ENCODE data around the gene PTPRT.

The PTPRT gene

GRCh38 chr20:42889517-42889916, 300.2 kb downstream of the PTPRT start:
- H3K4me3 ChIP-seq (ENCODE audit: low read length): no peak overlapping the region
- no peak for DNase-seq (ENCODE audit: low read depth, low spot score)

- no peak for DNase-seq (ENCODE audit: low read depth, low spot score)
Measured at GRCh38 chr20:42887281-42887680, 302.4 kb downstream of the PTPRT start.

DNA sequence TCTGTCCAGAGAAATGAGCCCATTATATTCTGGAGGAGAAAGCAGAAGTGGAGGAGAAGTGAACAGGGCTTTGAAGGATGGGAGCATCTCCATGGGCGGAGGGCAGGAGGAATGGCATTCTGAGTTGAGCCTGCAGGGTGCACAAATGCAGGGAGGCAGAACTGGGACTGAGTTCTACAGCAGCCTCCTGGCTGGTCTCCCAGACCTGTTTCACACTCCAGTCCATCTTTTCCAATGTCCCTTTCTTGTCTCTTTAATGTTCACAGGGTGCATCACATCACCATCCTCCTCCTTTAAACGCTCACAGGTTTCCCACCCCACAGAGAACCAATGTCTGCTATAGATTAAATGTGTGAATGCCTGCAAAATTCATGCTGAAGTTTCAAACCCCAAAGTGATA, 302.9 kb downstream of the PTPRT start:
- no peak for DNase-seq (ENCODE audit: low read depth, low spot score)
- H3K4me3 ChIP-seq (ENCODE audit: low read length): no peak overlapping the region

More at GRCh38 chr20:42887281-42887680, 302.4 kb downstream of the PTPRT start:
- no peak overlapping the region for H3K4me3 ChIP-seq (ENCODE audit: low read length)

GRCh38 chr20:42886046-42886445, 303.7 kb downstream of the PTPRT start:
- no peak for DNase-seq (ENCODE audit: low read depth, low spot score)
- H3K4me3 ChIP-seq (ENCODE audit: low read length): no peak overlapping the region

- no peak overlapping the region for H3K4me3 ChIP-seq (ENCODE audit: low read length)
- DNase-seq (ENCODE audit: low read depth, low spot score): no peak
Measured at GRCh38 chr20:42875581-42875980, 314.1 kb downstream of the PTPRT start.

- H3K4me3 ChIP-seq (ENCODE audit: low read length): no peak overlapping the region
- DNase-seq (ENCODE audit: low read depth, low spot score): no peak
Measured at GRCh38 chr20:42873259-42873658, 316.4 kb downstream of the PTPRT start.

- no peak for DNase-seq (ENCODE audit: low read depth, low spot score)
- H3K4me3 ChIP-seq (ENCODE audit: low read length): no peak overlapping the region
Measured at GRCh38 chr20:42864116-42864515, 325.6 kb downstream of the PTPRT start.

- DNase-seq (ENCODE audit: low read depth, low spot score): no peak
- H3K4me3 ChIP-seq (ENCODE audit: low read length): no peak overlapping the region
Measured at GRCh38 chr20:42862446-42862845, 327.3 kb downstream of the PTPRT start.

- H3K4me3 ChIP-seq (ENCODE audit: low read length): no peak overlapping the region
- DNase-seq (ENCODE audit: low read depth, low spot score): no peak
Measured at GRCh38 chr20:42857446-42857845, 332.3 kb downstream of the PTPRT start.

DNA sequence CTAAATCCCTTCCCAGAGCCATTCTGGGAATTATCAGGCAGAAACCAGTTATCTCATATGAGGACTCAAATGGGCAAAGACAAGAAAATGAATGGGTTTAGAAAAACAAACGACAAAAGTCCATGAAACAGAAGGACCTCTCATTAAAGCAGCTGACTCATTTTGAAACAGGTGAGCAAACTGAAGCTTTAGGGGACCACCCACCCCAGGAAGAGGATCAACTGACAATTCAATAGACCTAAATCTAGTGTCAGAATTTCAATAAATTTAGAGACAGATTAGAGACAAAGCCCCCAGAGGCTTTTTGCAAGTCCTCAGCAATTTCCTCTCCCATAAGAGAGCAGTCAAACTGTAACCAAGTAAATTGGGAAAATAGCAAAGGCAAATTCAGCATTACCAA, 333.8 kb downstream of the PTPRT start:
- no peak for DNase-seq (ENCODE audit: low read depth, low spot score)
- no peak overlapping the region for H3K4me3 ChIP-seq (ENCODE audit: low read length)

DNA sequence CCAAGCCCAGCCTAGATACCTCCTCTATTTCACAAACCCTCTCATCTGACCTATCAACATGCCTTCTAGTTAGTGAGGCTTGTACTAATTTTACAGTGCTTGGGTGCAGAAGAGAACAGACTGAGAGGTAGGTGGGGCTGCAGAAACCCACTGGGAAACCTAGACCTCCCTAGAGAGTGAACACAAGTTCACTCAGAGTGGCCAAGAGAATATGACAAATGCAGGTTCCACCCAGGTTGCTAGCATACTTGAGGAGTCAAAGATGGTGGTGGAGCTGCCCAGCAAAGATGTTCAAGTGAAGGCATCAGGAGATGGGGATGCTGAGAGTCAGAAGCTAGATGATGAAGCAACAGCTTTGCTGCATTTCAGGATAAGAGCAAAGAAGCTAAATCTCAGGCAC, 337.0 kb downstream of the PTPRT start:
- no peak overlapping the region for H3K4me3 ChIP-seq (ENCODE audit: low read length)
- DNase-seq (ENCODE audit: low read depth, low spot score): no peak

DNA sequence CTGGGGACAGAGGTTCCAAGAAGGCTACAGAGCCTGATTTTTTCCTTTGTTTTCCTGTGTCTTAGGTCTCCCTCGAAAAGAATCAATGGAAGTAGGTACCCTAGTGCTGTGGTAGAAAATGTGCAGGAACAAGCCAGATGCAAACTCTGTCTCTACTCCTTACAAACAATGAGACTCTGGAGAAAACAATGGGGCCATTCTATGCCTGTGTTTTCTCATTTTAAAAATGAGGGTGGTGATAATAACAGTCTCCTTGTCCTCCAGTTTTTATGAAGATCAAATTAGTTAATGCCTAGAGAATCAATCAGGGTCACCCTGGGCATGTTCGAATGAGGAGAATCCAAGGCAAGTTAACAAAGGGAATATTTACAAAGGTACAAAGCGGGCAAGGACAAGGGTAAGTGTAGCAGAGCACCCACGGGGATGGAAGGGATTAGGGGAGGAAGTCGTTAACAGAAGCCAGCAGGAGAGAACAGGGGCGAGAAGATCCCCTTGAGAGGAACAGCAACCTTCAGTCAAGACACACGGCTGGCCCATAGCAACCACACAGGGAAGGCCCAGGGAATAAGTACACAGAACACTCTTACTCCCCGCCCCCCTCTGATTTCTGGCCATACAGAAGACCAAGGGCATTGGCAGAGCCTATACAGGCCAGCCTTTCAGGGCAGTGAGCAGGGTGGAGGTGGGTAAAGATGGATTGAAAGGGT, 342.8 kb downstream of the PTPRT start:
- no peak overlapping the region for H3K4me3 ChIP-seq (ENCODE audit: low read length)
- no peak for DNase-seq (ENCODE audit: low read depth, low spot score)

DNA sequence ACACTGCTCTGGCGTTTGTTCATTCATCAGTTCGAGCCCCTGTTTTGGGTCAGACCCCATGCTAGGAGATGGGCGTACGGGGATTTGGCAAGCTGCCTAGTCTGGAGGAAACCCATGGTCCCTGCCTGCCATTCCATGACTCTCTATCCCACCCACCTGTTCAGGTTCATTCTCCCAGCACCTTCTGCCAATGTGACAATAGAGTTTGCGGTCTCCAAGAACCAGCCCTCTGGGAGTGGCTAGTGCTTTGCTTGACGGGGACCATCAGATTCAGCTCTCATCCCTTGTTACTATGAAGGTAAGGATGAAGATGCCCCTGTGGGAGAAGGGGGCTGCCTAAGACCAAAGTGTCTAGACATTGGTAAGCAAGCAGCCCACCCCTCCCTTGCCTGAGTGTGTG, 345.0 kb downstream of the PTPRT start:
- H3K4me3 ChIP-seq (ENCODE audit: low read length): no peak overlapping the region
- no peak for DNase-seq (ENCODE audit: low read depth, low spot score)

DNA sequence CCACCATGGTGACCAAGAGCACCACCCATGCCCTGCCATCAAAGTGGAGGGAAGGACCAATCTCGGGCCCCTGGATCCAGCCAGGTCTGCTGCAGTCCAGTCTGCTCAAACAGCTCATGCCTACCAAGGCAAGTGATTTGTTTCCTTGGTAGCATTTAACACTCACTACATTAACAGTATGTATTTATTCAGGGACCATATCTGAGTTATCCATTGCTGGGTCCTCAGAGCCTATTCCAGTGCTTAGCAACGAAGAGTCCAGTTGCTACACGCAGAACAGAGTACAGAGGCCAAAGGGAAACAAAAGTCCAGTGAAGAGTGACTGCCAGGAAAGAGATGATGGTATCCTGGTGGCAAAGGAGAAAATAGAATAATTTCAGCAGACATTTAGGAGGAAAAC, 352.2 kb downstream of the PTPRT start:
- DNase-seq (ENCODE audit: low read depth, low spot score): no peak
- H3K4me3 ChIP-seq (ENCODE audit: low read length): no peak overlapping the region

DNA sequence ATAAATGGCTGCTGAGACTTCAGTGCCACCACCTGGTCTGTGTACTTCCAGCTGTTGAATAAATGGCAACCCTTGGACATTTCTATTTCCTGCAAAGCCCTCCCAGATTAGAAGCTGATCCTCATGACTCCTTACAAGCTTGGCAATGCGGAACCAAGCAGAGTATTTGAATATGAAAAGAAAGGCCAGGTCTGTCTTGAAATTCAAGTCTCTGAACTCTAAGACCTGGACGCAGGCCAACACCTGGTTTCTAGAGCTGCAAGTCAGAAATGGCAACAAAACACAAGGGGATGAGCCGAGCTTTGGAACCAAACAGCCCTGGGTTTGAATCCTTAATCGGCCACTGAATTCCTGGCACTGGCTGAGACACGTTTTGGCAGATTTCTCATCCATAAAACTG, 353.4 kb downstream of the PTPRT start:
- DNase-seq (ENCODE audit: low read depth, low spot score): no peak

DNA sequence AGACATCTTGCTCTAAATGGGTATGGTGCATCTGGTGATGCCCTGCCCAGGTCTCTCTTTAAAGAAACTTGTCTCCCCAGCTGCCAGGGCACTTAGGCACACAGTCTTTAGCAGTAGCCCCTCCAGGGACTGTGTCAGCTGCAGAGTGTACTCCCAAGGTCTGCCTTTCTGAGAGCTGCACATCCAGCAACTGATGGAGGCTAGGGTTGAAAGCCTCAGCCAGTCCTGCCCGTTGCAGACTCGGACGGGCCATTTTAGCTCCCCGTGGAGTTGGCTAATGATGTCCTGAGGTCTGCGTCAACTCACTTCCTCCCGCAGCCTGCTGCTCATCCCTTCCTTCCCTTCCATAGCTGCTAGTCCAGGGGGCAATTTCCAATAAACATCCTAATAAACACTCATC, 381.8 kb downstream of the PTPRT start:
- DNase-seq (ENCODE audit: low read depth, low spot score): no peak
- no peak overlapping the region for H3K4me3 ChIP-seq (ENCODE audit: low read length)

More for the DNA sequence above, 353.4 kb downstream of the PTPRT start:
- H3K4me3 ChIP-seq (ENCODE audit: low read length): no peak overlapping the region

GRCh38 chr20:42795111-42795695, 394.5 kb downstream of the PTPRT start:
- no peak overlapping the region for H3K4me3 ChIP-seq (ENCODE audit: low read length)
- no peak for DNase-seq (ENCODE audit: low read depth, low spot score)

GRCh38 chr20:42792052-42792451, 397.7 kb downstream of the PTPRT start:
- no peak for DNase-seq (ENCODE audit: low read depth, low spot score)
- no peak overlapping the region for H3K4me3 ChIP-seq (ENCODE audit: low read length)

DNA sequence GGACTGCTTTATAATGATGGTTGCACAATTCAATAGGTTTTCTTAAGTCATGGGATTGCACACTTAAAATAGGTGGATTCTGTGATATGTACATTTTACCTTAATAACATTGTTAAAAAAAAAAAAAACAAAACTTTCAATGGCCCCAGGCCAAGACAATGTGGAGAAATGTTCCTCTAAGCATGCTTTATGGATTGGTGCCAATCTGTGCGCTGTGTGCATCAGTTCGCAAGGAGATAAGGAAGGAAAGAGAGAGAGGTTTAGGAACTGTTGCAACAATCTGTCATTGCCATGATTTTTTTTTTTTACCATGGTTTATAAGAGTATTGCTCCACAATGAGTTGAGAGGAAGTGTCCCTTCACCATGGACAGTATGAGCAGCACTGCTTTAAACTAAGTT, 399.6 kb downstream of the PTPRT start:
- H3K4me3 ChIP-seq (ENCODE audit: low read length): no peak overlapping the region
- DNase-seq (ENCODE audit: low read depth, low spot score): no peak

- no peak for DNase-seq (ENCODE audit: low read depth, low spot score)
- no peak overlapping the region for H3K4me3 ChIP-seq (ENCODE audit: low read length)
Measured at GRCh38 chr20:42788707-42789106, 401.0 kb downstream of the PTPRT start.

- no peak overlapping the region for H3K4me3 ChIP-seq (ENCODE audit: low read length)
- DNase-seq (ENCODE audit: low read depth, low spot score): no peak
Measured at GRCh38 chr20:42785041-42785440, 404.7 kb downstream of the PTPRT start.

Measured in Jurkat, Clone E6-1 (cell line).